HT1080 (cell line): Measurements from ENCODE around the gene GSN. TPM values are rescaled to one million over a fixed set of nuclear protein-coding genes. Genes with fewer than 3 reads are reported as not detected.
A peak's percentile ranks its signal among the peaks of the same experiment; 100 is the strongest.

ENCODE experiments used
- DNase-seq: peaks from one replicate; pipeline ENCODE4 v3.0.0-alpha.2; 2015; ENCODE audit warnings: low read depth
- total RNA-seq: library from RNA; depleted of rRNA; stranded (reverse); fragments of >200 nt; shearing (Covaris generic); gene quantifications from 2 replicates; pipeline ENCODE4 v1.2.3, GENCODE V29; 2014

Gene GSN
- total RNA-seq, 1 experiment from 2014 or later: 75.8 TPM

GRCh38 chr9:121302341-121302740 lies 34.4 kb downstream of the GSN start:
- DNase-seq: no peak

- DNase-seq: no peak
These were observed 34.8 kb downstream of the GSN start for GRCh38 chr9:121302786-121303185.

- no peak for DNase-seq
These were observed 35.8 kb downstream of the GSN start for GRCh38 chr9:121303456-121304451.

- DNase-seq: no peak
These were observed 36.7 kb downstream of the GSN start for GRCh38 chr9:121304707-121305106.

GRCh38 chr9:121305269-121305994 lies 37.5 kb downstream of the GSN start:
- DNase-seq: no peak

- no peak for DNase-seq
These were observed 40.0 kb downstream of the GSN start for GRCh38 chr9:121307976-121308375.

- DNase-seq: no peak
These were observed 40.8 kb downstream of the GSN start for GRCh38 chr9:121308765-121309164.

GRCh38 chr9:121309171-121309570 lies 41.2 kb downstream of the GSN start:
- DNase-seq: no peak

- DNase-seq: no peak
These were observed 42.0 kb downstream of the GSN start for GRCh38 chr9:121309833-121310425.

- DNase-seq: no peak
These were observed 42.6 kb downstream of the GSN start for GRCh38 chr9:121310571-121310970.

- no peak for DNase-seq
These were observed 44.2 kb downstream of the GSN start for GRCh38 chr9:121312169-121312568.

GRCh38 chr9:121313458-121314152 lies 45.6 kb downstream of the GSN start:
- DNase-seq: no peak

GRCh38 chr9:121316378-121316777 lies 48.4 kb downstream of the GSN start:
- no peak for DNase-seq

- DNase-seq: no peak
These were observed 49.0 kb downstream of the GSN start for GRCh38 chr9:121316852-121317373.

- no peak for DNase-seq
These were observed 50.0 kb downstream of the GSN start for GRCh38 chr9:121317737-121318630.

GRCh38 chr9:121318631-121319382 lies 50.8 kb downstream of the GSN start:
- DNase-seq: no peak

- no peak for DNase-seq
These were observed 51.4 kb downstream of the GSN start for GRCh38 chr9:121319383-121319780.

GRCh38 chr9:121321016-121321503 lies 53.1 kb downstream of the GSN start:
- DNase-seq: peak; percentile 79
